ENCODE results near the gene TANC1. TPM values are rescaled to one million over a fixed set of nuclear protein-coding genes. Genes with fewer than 3 reads are reported as not detected.

TANC1 gene
- total RNA-seq, 1 donor from 2014 or later = 45.0 TPM

DNA sequence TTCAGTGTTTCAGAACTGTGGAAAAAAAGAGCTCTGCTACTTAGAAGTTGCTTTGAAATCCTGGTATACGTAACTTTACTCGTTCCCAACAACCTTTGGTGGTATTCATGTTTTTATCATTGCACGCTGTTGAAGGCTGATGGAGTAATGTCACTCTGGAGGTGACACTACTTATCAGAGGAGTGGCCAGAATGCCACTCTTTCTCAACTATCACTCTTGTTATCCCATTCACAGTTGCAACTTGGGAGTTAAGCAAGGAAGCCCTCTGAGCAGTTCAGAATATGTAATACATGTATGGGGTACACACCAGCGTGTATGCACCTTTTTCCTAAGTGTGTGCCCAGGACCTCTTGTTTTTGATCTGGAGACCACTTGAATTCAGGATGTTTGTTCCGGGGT is 53.6 kb downstream of the TANC1 start:
- peaks cover 5% of the 10 kb centered on the region for H3K36me3 Mint-ChIP-seq (ENCODE audit: low read depth, unreplicated experiment)
- FAIRE-seq = no peak
- peaks cover 12% of the 10 kb centered on the region for H3K4me1 Mint-ChIP-seq (ENCODE audit: low read depth, unreplicated experiment)
- no peaks in the 10 kb centered on the region for H3K27me3 Mint-ChIP-seq (ENCODE audit: low read depth, unreplicated experiment)
- H3K79me2 ChIP-seq (ENCODE audit: insufficient read depth, low read length) = peaks cover 79% of the 10 kb centered on the region
- no peak overlapping the region for H3K9ac ChIP-seq (ENCODE audit: low read length)
- H3K4me3 Mint-ChIP-seq (ENCODE audit: unreplicated experiment) = no peak overlapping the region
- H3K27ac ChIP-seq (ENCODE audit: low read depth, low read length) = no peak overlapping the region
- no peaks in the 10 kb centered on the region for H3K4me1 ChIP-seq (ENCODE audit: insufficient read depth, low read length)
- no peak overlapping the region for H3K4me2 ChIP-seq (ENCODE audit: low read length)
- no peak for DNase-seq (ENCODE audit: low read depth)
- H4K20me1 ChIP-seq (ENCODE audit: insufficient read depth, low read length) = peaks cover 65% of the 10 kb centered on the region
- H3K27me3 ChIP-seq (ENCODE audit: insufficient read depth, low read length) = no peaks in the 10 kb centered on the region
- TF ChIP-seq EZH2 (IDR thresholded peaks at IDR 0.05; ENCODE audit: insufficient read depth, low read length) = no peak
- TF ChIP-seq, protein P1, sequence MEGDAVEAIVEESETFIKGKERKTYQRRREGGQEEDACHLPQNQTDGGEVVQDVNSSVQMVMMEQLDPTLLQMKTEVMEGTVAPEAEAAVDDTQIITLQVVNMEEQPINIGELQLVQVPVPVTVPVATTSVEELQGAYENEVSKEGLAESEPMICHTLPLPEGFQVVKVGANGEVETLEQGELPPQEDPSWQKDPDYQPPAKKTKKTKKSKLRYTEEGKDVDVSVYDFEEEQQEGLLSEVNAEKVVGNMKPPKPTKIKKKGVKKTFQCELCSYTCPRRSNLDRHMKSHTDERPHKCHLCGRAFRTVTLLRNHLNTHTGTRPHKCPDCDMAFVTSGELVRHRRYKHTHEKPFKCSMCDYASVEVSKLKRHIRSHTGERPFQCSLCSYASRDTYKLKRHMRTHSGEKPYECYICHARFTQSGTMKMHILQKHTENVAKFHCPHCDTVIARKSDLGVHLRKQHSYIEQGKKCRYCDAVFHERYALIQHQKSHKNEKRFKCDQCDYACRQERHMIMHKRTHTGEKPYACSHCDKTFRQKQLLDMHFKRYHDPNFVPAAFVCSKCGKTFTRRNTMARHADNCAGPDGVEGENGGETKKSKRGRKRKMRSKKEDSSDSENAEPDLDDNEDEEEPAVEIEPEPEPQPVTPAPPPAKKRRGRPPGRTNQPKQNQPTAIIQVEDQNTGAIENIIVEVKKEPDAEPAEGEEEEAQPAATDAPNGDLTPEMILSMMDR (IDR thresholded peaks at IDR 0.05; ENCODE audit: insufficient read depth, low read depth, low read length) = no peak
- no peaks in the 10 kb centered on the region for H3K9me3 Mint-ChIP-seq (ENCODE audit: unreplicated experiment)
- no peak overlapping the region for H3K27ac Mint-ChIP-seq (ENCODE audit: unreplicated experiment)
- H3K4me3 ChIP-seq (ENCODE audit: insufficient read depth, low read depth, low read length) = no peak overlapping the region
- no peaks in the 10 kb centered on the region for H3K36me3 ChIP-seq (ENCODE audit: insufficient read depth, low read length)
- no peak overlapping the region for H2AFZ ChIP-seq (ENCODE audit: low read depth, low read length)
- H3K9me3 ChIP-seq (ENCODE audit: insufficient read depth, low read depth, low read length) = no peaks in the 10 kb centered on the region

DNA sequence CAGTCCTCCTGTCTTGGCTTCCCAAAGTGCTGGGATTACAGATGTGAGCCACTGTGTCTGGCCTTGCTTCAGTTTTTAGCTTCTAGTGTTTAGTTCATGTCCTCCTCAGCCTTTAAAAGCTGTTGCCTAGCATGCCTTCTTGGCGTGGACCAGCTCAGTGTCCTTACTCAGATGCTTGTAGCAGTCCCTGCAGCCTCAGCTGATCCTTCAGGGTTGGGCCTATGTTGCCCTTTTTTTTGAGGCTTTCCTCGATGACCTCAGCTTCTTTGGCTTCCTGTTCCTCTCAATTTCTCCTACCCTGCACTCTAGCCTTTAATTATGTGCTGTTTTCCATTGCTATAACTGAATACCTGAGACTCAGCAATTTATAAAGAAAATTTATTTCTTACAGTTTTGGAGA is 57.7 kb downstream of the TANC1 start:
- H3K4me1 ChIP-seq (ENCODE audit: insufficient read depth, low read length) = peaks cover 17% of the 10 kb centered on the region
- no peak overlapping the region for H2AFZ ChIP-seq (ENCODE audit: low read depth, low read length)
- H3K4me3 ChIP-seq (ENCODE audit: insufficient read depth, low read depth, low read length) = no peak overlapping the region
- H3K27ac ChIP-seq (ENCODE audit: low read depth, low read length) = no peak overlapping the region
- Mint-ChIP-seq H3K9me3 (ENCODE audit: unreplicated experiment) (no peaks in the 10 kb centered on the region), H3K4me3 (ENCODE audit: unreplicated experiment) (no peak overlapping the region), H3K36me3 (ENCODE audit: low read depth, unreplicated experiment) (peaks cover 6% of the 10 kb centered on the region), H3K4me1 (ENCODE audit: low read depth, unreplicated experiment) (peaks cover 28% of the 10 kb centered on the region), H3K27me3 (ENCODE audit: low read depth, unreplicated experiment) (no peaks in the 10 kb centered on the region), H3K27ac (ENCODE audit: unreplicated experiment) (no peak overlapping the region)
- FAIRE-seq (no peak), DNase-seq (ENCODE audit: low read depth) (no peak)
- peaks cover 76% of the 10 kb centered on the region for H3K79me2 ChIP-seq (ENCODE audit: insufficient read depth, low read length)
- no peaks in the 10 kb centered on the region for H3K27me3 ChIP-seq (ENCODE audit: insufficient read depth, low read length)
- no peaks in the 10 kb centered on the region for H3K36me3 ChIP-seq (ENCODE audit: insufficient read depth, low read length)
- H3K9me3 ChIP-seq (ENCODE audit: insufficient read depth, low read depth, low read length) = no peaks in the 10 kb centered on the region
- H3K4me2 ChIP-seq (ENCODE audit: low read length) = no peak overlapping the region
- H4K20me1 ChIP-seq (ENCODE audit: insufficient read depth, low read length) = peaks cover 62% of the 10 kb centered on the region
- TF ChIP-seq EZH2 (IDR thresholded peaks at IDR 0.05; ENCODE audit: insufficient read depth, low read length) = no peak
- TF ChIP-seq, protein P1 (IDR thresholded peaks at IDR 0.05; ENCODE audit: insufficient read depth, low read depth, low read length) = no peak
- H3K9ac ChIP-seq (ENCODE audit: low read length) = no peak overlapping the region

GRCh38 chr2:159028776-159029175 is 60.3 kb downstream of the TANC1 start:
- H3K4me3 ChIP-seq (ENCODE audit: insufficient read depth, low read depth, low read length) = no peak overlapping the region
- no peak overlapping the region for H3K4me2 ChIP-seq (ENCODE audit: low read length)
- H3K4me1 ChIP-seq (ENCODE audit: insufficient read depth, low read length) = peaks cover 27% of the 10 kb centered on the region
- H3K36me3 ChIP-seq (ENCODE audit: insufficient read depth, low read length) = no peaks in the 10 kb centered on the region
- H4K20me1 ChIP-seq (ENCODE audit: insufficient read depth, low read length) = peaks cover 65% of the 10 kb centered on the region
- peaks cover 84% of the 10 kb centered on the region for H3K79me2 ChIP-seq (ENCODE audit: insufficient read depth, low read length)
- Mint-ChIP-seq H3K4me3 (ENCODE audit: unreplicated experiment) (no peak overlapping the region), H3K4me1 (ENCODE audit: low read depth, unreplicated experiment) (peaks cover 48% of the 10 kb centered on the region), H3K9me3 (ENCODE audit: unreplicated experiment) (no peaks in the 10 kb centered on the region), H3K27ac (ENCODE audit: unreplicated experiment) (peak overlapping the region; percentile 14), H3K27me3 (ENCODE audit: low read depth, unreplicated experiment) (no peaks in the 10 kb centered on the region), H3K36me3 (ENCODE audit: low read depth, unreplicated experiment) (peaks cover 4% of the 10 kb centered on the region)
- TF ChIP-seq EZH2 (IDR thresholded peaks at IDR 0.05; ENCODE audit: insufficient read depth, low read length) = no peak
- TF ChIP-seq, protein P1 (IDR thresholded peaks at IDR 0.05; ENCODE audit: insufficient read depth, low read depth, low read length) = no peak
- FAIRE-seq (no peak), DNase-seq (ENCODE audit: low read depth) (no peak)
- H3K27ac ChIP-seq (ENCODE audit: low read depth, low read length) = no peak overlapping the region
- H3K27me3 ChIP-seq (ENCODE audit: insufficient read depth, low read length) = no peaks in the 10 kb centered on the region
- H3K9me3 ChIP-seq (ENCODE audit: insufficient read depth, low read depth, low read length) = no peaks in the 10 kb centered on the region
- H3K9ac ChIP-seq (ENCODE audit: low read length) = no peak overlapping the region
- no peak overlapping the region for H2AFZ ChIP-seq (ENCODE audit: low read depth, low read length)

Data from astrocyte (in vitro differentiated cells and primary cell).